ENCODE measurements around the gene POLR3C. TPM values are rescaled to one million over a fixed set of nuclear protein-coding genes. Genes with fewer than 3 reads are reported as not detected.

Gene POLR3C
- total and polyA plus RNA-seq, 2 experiments from 2014 or later, result 15.1 to 23.9 TPM

GRCh38 chr1:145826030-145826429, 2.0 kb downstream of the POLR3C start (continued):
- TF ChIP-seq ZNF462 (CRISPR knock-in tag; IDR thresholded peaks at IDR 0.05), result no peak
- no peak for TF ChIP-seq POLR2AphosphoS5 (IDR thresholded peaks at IDR 0.05; ENCODE audit: low read depth)

GRCh38 chr1:145827966-145828365, 4.0 kb downstream of the POLR3C start:
- Histone ChIP-seq H4K20me1 (replicated peaks; ENCODE audit: insufficient read depth) (no peaks in the 10 kb centered on the region), H3K4me1 (ENCODE audit: insufficient read depth) (peaks cover 8% of the 10 kb centered on the region), H3K4me3 (no peak overlapping the region), H3K36me3 (ENCODE audit: insufficient read depth) (peaks cover 52% of the 10 kb centered on the region), H2AFZ (no peak overlapping the region), H3K9me2 (ENCODE audit: insufficient read depth) (no peaks in the 10 kb centered on the region), H3K27ac (ENCODE audit: low read depth) (no peak overlapping the region), H3F3A (replicated peaks; ENCODE audit: low read depth) (0 out of 2 replicates have a peak, but pooled peaks cover 6% of the 10 kb centered on the region), H3K27me3 (ENCODE audit: insufficient read depth) (no peaks in the 10 kb centered on the region), H3K79me2 (replicated peaks; ENCODE audit: insufficient read depth) (peaks cover 20% of the 10 kb centered on the region), H3K4me2 (no peak overlapping the region)
- Mint-ChIP-seq H3K27me3 (ENCODE audit: insufficient read depth, low read depth, poor library complexity) (peaks cover 5% of the 10 kb centered on the region), H3K4me3 (no peak overlapping the region), H3K9me3 (no peaks in the 10 kb centered on the region), H3K4me1 (peaks cover 2% of the 10 kb centered on the region; the same call in 2 of the 3 replicates), H3K27ac (no peak overlapping the region), H3K36me3 (ENCODE audit: low read depth) (peaks cover 72% of the 10 kb centered on the region)
- ATAC-seq (no peak), DNase-seq (ENCODE audit: low spot score) (no peak)
- TF ChIP-seq ZNF331 (CRISPR knock-in tag; IDR thresholded peaks at IDR 0.05; ENCODE audit: low read depth), result no peak
- TF ChIP-seq EZH2phosphoT487 (IDR thresholded peaks at IDR 0.05; ENCODE audit: unreplicated experiment), result no peak
- no peak for TF ChIP-seq ZNF114 (CRISPR knock-in tag; IDR thresholded peaks at IDR 0.05)
- TF ChIP-seq CTCF (conservative IDR thresholded peaks at IDR 0.05; ENCODE audit: low read depth in 2 of 2), result no peak
- TF ChIP-seq CREB1 (CRISPR knock-in tag; IDR thresholded peaks at IDR 0.05; ENCODE audit: low read depth), result no peak
- TF ChIP-seq ETS1 (IDR thresholded peaks at IDR 0.05), result no peak
- no peak for TF ChIP-seq POLR2AphosphoS5 (IDR thresholded peaks at IDR 0.05; ENCODE audit: low read depth)
- TF ChIP-seq STAT1 (IDR thresholded peaks at IDR 0.05; ENCODE audit: unreplicated experiment), result no peak

Measured in GM23338 (cell line).